HG03432 (cell line): Measurements from ENCODE around the gene NEK5.
A peak's percentile ranks its signal among the peaks of the same experiment; 100 is the strongest.
"Not testable (repeated sequence)": the region's sequence is repeated elsewhere in the genome, so short reads cannot be mapped to it uniquely, and the experiment has no call there.

Experiments used
- ATAC-seq: cut with Tn5 transposase; IDR thresholded peaks from one replicate; pipeline ENCODE4 v1.9.1; 2021; ENCODE audit warnings: mild to moderate bottlenecking, moderate library complexity; ENCODE audit not compliant: unreplicated experiment

NEK5 gene

DNA sequence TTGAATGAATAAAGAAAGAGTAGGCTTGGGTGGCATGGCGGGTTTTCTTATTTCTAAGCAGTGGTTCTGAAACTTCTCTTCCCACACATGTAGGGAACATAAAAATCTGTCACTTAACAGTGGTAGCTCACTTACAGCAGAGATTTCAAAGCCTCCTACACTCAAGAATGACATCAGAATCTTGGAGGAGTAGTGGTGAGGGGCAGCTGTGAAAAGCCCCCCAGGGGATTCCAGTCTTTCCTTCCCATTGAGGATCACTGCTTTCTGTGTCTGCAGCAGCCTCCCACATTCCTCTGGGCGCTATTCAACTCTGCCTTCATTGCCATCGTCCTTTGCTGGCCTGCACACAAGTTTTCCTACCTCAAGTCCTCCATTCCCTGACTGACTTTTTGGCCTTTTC is 8.6 kb upstream of the NEK5 start:
- no peak for ATAC-seq

DNA sequence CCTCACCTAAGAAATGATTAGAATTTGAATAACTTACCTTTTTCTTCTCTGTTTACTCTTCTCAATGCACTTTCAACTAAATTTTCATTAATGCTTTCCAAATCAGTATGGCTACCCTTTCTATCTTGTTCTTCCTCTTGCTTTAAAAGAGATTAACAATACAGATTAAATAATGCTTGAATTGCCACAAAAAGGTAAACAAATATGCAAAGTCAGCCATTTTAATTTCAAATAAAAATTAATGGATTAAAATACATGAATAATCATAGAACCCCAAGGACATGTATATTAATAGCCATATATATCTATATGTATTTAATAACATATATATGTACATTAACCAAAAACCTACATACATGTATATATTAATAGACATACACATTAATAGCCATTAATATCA is 7.9 kb upstream of the NEK5 start:
- no peak for ATAC-seq

DNA sequence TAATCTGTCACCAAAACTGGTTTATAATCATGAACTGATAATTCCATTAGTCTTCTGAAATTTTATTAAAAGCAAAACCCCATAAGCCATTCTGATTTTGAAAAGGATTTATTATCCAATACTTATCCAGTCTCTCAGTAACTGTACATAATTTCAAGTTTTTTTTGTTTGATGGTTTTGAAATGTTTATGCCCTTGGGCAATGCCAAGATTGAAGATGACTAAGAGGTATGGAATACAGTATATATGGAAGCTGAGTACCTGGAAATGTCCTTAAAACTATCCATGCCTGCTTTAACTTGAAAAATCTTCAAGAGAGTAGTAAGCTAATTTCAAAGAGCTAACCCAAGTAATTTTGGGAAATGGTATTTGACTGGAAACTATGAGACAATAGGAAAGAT is 1.8 kb upstream of the NEK5 start:
- ATAC-seq = no peak

DNA sequence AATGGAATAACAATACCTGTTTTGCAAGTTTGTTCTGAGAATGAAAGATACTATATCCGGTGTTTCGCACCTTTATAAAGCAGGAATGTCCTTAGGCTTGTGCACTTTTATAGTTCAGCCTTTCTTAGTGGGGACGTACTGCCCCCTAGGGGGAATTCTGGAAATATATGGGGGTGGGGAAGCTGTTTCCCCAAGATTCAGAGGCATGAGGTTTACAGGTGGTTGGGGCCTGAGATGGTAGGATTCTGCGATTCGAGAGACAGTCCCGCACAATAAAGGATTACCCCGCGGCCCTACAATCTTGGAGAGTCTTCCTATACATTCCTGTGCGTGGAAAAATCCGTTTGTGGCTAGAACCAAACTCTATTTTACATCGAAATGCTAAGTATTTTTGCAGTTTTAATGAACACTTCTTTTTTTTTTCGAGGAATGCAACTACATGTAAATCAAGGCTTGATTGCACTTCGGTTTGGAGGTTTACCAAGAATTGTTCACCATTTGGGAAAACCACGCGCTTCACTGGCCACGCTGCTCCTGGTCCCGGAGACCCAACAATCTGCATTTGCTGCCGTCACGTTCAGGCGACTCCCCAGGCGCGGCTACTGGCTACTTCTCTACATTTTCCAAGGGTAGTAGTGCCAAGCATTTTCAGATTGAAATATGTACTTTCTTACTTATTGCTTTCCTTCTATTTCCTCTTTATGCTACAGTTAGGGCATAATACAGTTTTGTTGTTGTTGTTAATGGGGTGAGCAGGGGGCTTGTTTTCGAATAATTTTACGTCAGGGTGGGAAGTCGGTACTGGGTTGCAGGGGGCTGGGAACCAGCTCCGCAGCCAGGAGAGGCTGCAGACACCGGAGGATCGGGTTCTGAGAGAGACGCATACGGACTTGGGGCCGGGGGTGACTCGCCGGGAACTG is 830 bp downstream of the NEK5 start:
- peak; percentile 64 for ATAC-seq

DNA sequence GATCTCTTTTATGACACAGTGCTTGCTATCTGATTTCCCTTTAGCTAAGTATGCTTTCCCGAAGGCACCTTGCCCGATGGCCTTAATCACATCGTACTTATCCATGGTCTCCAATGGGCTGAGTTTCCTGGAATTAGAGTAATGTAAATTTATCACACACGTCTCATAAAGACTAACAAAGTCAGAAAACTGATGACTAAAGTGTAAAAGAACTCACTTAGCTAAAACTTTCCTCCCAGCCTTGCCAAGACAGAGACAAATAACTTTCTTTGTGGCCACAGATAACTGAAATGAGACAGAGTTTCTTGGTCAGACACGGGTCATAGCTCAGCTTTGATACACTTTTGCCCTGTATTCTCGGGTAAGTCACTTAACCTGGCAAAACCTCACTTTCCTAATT is 1.5 kb downstream of the NEK5 start:
- peak; percentile 17 for ATAC-seq

DNA sequence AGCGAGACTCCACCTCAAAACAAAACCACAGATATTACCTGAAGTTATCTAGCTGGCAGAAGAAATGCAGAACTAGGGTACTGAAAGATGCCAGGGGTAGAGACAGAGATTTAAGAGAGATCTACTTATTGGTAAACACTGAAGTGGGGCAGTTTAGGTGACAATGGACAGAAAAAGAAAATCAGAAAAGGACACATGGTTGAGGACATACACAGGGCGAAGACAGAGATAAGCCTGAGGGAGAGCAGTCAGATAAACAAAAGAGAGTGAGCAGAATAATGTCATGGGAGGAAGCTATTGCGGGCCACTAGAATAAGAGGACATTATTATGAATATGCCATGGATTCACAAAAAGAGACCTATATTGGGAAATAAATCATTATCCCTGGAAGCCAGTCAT is 3.3 kb downstream of the NEK5 start:
- ATAC-seq = no peak

DNA sequence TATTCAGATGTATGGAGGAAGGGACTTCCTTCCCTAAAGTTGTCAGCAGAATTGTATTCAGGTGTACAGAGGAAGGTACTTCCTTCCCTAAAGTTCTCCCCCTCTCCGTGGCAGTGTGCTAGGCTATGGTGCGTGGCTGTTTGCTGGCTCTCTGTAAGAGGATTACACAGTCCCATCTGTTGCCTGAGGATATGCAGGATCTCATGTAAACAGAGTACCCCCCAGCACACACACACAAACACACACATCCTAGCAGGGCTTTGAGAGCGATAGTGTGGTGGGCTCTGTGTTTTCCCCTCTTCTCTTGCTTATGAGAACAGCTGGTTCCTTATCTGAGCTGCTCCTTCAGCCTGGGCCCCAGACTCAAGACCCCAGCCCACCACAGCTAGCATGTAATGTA is 10.3 kb downstream of the NEK5 start:
- no peak for ATAC-seq

DNA sequence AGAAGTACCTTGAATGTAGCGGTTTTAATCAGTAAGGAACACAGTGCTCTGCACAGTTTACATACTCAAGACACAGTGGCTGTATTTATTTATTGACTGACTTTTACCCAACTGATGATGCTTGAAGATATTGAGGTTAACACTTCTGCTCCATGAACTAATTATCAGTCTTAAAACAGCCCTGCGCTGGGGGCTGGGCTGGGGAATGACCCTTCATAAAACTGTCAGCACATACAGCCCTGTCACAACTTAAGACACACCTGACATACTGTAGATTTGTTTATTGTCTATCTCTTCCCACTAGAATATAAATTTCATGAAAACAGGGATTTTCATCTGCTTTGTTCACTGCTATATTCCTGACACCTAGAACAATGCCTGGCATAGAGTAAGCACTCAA is 10.8 kb downstream of the NEK5 start:
- ATAC-seq = no peak

DNA sequence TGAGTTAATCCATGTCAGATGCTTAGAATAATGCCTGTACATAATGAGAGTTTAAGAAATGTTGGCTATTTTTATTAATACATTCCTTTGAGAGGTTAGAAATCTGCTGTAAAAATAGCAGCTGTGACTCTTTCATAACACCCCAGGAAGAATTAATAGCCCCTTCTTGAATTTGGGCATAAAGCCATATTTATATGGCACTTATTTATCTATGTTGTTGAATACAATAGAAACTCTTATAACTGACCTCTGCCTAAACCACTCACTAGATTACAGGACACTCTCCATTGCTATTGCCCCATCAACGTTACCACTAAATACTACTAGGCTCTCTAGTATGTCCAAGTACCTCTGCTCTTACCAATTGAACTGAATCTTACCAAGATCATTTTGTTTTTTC is 16.3 kb downstream of the NEK5 start:
- no peak for ATAC-seq

DNA sequence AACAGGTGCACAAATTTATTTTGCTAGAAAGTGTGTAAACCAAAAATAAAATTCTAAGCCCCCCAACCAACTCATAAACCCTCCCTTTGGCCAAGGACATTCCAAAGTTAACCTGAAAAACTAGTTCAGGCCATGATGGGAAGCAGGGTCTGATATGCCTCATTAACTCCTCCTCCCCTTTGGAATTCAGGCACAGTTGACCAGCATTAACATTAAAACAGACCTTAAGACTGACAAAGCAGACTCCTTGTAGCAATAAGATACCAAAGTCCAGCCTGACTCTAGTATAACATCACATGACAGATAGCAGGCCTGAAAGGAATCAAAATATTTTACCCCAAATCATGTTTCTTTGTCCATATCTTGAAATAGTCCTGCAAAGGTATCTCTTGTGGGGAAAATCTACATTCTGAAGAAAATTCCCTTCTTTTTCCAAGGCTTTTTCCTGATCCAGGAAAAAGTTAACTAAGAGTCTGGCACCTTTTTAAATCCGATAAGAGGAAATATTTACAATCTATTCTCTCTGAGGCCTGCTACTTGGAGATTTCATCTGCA is 19.7 kb downstream of the NEK5 start:
- ATAC-seq = no peak

DNA sequence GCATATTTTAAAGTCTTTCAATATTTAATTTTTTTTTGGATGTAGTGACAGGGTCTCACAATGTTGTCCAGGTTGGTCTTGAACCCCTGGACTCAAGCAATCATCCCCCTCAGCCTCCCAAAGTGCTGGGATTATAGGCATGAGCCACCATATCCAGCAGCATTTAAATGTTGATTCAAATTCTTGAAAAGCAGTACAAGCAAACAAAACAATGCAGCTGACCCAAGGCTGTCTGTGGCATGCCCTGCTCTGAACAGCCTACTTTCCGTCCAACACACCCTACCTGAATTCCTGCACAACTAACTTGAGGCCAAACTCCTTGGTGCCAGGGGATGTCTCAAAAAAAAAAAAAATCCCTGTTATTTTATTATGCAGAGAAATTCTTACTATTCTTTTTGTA is 23.0 kb downstream of the NEK5 start:
- no peak for ATAC-seq

DNA sequence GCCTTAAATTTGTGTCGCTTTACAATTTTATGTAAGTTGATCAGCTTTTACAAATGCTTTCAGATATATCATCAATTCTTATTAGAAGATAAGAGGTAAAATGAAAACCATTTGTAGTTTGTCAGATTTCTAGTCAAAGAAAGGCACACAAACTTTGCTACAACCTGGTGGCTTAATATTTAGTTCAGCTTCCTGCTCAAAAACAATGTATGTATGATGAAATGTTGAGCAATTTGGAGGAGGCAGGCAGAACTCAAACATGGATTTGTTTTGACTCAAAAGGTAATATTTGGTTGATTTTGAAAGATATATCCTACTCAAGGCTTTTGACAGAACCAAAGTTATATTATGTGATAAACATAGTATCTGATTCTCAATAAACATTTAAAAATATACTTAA is 24.2 kb downstream of the NEK5 start:
- no peak for ATAC-seq

DNA sequence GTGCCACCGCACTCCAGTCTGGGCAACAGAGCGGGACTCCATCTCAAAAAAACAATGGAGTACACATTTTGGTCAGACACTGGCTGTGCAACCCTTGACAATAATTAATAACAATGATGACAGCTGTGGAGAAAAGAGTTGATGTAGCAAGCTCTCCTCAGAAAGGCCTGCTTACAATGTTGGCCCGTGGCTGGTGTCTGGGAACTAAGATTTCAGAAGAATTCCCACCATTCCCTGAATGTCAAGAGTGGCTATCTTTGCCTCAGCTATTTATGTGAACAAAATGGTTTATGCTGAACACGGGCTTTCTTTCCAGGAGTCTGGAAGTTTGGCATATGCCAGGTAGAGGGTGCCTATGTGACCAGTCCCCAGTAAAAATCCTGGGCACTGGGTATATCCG is 25.5 kb downstream of the NEK5 start:
- no peak for ATAC-seq

DNA sequence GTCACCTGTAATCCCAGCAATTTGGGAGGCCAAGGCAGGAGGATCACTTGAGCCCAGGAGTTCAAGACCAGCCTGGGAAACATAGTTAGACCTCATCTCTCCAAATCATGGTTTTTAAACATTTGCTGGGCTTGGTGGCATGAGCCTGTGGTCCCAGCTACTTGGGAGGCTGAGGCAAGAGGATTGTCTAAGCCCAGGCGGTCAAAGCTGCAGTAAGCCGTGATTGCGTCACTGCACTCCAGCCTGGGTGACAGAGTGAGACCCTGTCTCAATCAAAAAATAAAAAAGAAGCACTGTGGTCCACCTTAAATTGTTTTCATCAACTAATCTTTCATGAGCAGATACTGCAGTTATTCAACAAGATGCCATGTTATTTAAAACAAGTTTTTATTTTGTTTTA is 26.4 kb downstream of the NEK5 start:
- ATAC-seq = not testable (repeated sequence)

DNA sequence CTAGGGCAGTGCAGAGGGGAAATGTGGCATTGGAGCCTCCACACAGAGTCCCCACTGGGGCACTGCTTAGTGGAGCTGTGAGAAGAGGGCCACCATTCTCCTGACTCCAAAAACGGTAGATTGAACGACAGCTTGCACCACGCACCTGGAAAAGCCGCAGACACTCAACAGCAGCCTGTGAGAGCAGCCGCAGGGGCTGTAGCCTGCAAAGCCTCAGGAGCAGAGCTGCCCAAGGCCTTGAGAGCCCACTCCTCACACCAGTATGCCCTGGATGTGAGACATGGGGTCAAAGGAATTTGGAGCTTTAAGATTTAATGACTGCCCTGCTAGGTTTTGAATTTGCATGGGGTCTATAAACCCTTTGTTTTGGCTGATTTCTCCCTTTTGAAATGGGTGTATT is 31.7 kb downstream of the NEK5 start:
- no peak for ATAC-seq

DNA sequence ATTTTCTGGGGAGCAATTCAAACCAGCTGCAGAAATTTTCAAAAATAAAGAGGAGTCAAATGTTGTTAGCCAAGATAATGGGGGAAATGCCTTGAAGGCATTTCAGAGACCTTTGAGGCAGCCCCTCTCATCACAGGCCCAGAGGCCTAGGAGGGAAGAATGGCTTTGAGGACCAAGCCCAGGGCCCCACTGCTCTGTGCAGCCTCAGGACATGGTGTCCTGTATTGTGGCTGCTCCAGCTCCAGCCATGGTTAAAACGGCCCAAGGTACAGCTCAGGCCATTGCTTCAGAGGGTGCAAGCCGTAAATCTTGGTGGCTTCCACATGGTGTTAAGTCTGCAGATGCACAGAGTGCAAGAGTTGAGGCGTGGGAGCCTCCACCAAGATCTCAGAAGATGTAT is 32.1 kb downstream of the NEK5 start:
- no peak for ATAC-seq

DNA sequence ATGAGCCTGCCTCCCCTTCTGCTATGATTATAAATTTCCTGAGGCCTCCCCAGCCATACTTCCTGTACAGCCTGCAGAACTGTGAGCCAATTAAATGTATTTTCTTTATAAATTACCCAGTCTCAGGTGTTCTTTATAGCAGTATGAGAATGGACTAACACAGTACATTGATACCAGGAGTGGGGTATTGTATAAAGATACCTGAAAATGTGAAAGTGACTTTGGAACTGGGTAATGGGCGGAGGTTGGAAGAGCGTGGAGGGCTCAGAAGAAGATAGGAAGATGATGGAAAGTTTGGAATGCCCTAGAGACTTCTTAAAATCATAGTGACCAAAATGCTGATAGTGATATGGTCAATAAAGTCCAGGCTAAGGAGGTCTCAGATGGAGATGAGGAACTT is 32.8 kb downstream of the NEK5 start:
- ATAC-seq = no peak

DNA sequence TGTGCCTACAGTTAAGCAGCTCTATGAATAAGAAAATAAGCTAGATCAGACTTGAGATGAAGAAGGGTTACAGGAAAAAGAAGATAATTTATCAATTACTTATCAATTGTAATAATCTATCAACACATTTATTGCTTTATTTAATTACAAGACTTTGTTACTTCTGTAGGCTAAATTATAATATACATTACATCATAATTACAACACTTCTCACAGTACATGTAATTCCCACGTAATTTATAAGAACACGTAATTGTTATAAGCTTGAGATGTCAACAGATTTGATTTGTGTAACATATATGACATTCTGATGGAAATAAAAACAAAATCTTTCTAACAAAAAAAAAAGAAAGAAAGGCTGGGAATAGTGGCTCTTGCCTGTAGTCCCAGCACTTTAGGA is 36.8 kb downstream of the NEK5 start:
- no peak for ATAC-seq

DNA sequence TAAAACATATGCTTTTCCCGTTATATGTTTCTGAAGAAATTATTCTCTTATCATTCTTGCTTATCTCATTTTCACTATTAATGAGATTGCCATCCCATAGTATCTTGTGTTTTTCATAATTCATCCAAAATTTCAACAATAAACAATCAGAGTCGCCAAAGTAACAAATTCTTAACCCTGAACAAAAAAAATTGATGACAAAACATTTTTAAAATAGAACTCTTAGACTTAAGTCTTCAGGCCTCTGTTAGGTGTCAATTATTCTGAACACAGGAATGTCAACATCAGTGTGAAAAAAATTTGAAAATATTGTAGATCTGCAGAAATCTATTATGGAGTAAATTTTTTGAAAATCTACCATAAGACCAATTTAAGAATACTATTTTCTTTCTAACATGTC is 37.4 kb downstream of the NEK5 start:
- no peak for ATAC-seq

DNA sequence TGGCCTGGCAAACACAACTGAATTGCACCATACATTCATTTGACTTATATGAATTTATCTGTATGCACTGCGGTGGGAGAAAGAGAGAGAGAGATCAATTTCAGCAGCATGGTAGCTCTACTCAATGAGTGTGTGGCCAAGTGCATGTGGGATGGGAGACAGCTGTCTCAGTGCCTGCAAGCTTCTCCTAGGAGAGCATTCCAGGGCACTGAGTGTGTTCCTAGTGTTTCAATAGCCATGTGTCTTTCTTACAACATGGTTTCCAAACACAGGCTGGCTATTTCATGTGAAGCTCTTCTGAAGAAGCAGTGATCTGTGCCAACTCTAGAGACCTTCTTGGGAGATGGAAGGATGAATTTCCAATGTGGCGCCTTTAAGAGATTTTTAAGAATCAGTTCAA is 43.5 kb downstream of the NEK5 start:
- ATAC-seq = no peak

DNA sequence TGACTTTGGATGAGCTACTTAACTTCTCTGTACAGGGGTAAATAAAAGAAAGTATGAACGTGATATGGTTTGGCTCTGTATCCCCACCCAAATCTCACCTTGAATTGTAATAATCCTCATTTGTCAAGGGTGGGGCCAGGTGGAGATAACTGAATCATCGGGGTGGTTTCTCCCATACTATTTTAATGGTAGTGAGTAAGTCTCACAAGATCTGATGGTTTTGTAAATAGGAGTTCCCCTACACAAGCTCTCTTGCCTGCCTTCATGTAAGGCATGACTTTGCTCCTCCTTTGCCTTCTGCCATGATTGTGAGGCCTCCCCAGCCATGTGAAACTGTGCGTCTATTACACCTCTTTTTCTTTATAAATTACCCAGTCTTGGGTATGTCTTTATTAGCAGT is 43.9 kb downstream of the NEK5 start:
- ATAC-seq = not testable (repeated sequence)

DNA sequence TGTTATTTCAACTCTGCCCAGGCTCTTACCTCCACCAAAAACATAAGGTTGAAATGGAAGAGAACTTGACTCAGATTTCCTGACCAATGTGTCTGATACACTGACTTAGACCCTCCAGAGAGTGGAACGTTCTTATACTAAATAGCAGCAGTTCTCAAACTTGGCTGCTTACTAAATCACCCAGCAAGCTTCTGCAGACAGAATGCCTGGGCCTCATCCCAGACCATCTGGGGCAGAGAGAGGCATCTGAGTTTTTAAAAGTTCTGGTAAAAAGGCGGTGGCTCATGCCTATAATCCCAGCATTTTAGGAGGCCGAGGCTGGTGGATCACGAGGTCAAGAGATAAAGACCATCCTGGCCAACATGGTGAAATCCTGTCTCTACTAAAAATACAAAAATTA is 46.3 kb downstream of the NEK5 start:
- no peak for ATAC-seq

DNA sequence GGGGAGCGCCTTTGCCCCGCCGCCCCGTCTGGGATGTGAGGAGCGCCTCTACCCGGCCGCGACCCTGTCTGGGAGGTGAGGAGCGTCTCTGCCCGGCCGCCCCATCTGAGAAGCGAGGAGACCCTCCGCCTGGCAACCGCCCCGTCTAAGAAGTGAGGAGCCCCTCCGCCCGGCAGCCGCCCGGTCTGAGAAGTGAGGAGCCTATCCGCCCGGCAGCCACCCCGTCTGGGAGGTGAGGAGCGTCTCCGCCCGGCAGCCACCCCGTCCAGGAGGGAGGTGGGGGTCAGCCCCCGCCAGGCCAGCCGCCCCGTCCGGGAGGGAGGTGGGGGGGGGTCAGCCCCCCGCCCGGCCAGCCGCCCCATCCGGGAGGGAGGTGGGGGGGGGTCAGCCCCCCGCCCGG is 49.0 kb downstream of the NEK5 start:
- not testable (repeated sequence) for ATAC-seq
